K562 (cell line): ENCODE results near the gene MDC1. TPM values are rescaled to one million over a fixed set of nuclear protein-coding genes. Genes with fewer than 3 reads are reported as not detected.

Experiments used
- ATAC-seq: fragments of 200-7000 bp; cut with Tn5 transposase; 3 replicates; pipeline ENCODE4 v1.9.1; 2020; ENCODE audit warnings: moderate library complexity
- BruUV-seq: library from RNA; stranded (reverse); fragments of 400-500 nt; replicated peaks from 2 replicates; lab custom pipeline; 2021; lab: Mats Ljungman, UMichigan
- CTCF ChIA-PET: fragments of 300-600 bp; formaldehyde crosslinking; extraction: SDS; loops from one replicate; lab custom pipeline; 2021; ENCODE audit warnings: low intra/inter-chr PET ratio; lab: Yijun Ruan, JAX
- POLR2A ChIA-PET: fragments of 300-600, 350-650 bp; sonication (Branson Sonifier 250); formaldehyde crosslinking; extraction: SDS; loops from one replicate; lab custom pipeline; 2021; ENCODE audit warnings: antibody characterized with exemption, inconsistent platforms; lab: Yijun Ruan, JAX
- DNase-seq, 4 experiments: peaks; one replicate each; pipeline versions ENCODE4 v3.0.0 to v3.0.0-alpha.2; 2011 to 2018; ENCODE audit warnings: low spot score in 3 of 4, mixed read lengths in 3 of 4; ENCODE audit errors: extremely low read depth in 1 of 4
- FAIRE-seq: peaks from 2 replicates; lab custom pipeline; 2011; peaks lifted over from hg19 to GRCh38; lab: Jason Lieb, UNC
- H2AFZ ChIP-seq: 2 replicates; pipeline ENCODE4 v1.6.0; 2011; ENCODE audit warnings: low read depth, low read length, control low read depth, inconsistent platforms
- H3K27ac ChIP-seq: fragments of 200-600 bp; 3 replicates; pipeline ENCODE4 v1.8.0; 2011; ENCODE audit warnings: low read depth, mild to moderate bottlenecking, control low read depth, inconsistent platforms, low read length, moderate library complexity, mixed read lengths; ENCODE audit errors: extremely low read depth
- H3K27me3 ChIP-seq, 2 experiments: fragments of 300-600 bp in 1 of 2; 2 replicates in 1 of 2; 3 replicates in 1 of 2; pipeline versions ENCODE4 v1.6.0 to v1.8.0; 2011; ENCODE audit warnings: inconsistent platforms in 2 of 2, low read length in 2 of 2, mild to moderate bottlenecking in 1 of 2, mixed read lengths in 1 of 2, moderate library complexity in 1 of 2; ENCODE audit not compliant: control insufficient read depth in 2 of 2, insufficient read depth in 2 of 2
- H3K36me3 ChIP-seq: fragments of 300-600 bp; 3 replicates; pipeline ENCODE4 v1.8.0; 2011; ENCODE audit warnings: mild to moderate bottlenecking, low read length, inconsistent platforms; ENCODE audit not compliant: control insufficient read depth, insufficient read depth
- H3K4me1 ChIP-seq, 2 experiments: fragments of 200-600 bp in 1 of 2; replicated peaks in 1 of 2; 2 replicates in 1 of 2; 3 replicates in 1 of 2; pipeline versions ENCODE4 v1.5.1 to v1.8.0; 2011; ENCODE audit warnings: inconsistent platforms in 2 of 2, low read length in 2 of 2, mild to moderate bottlenecking in 1 of 2, mixed read lengths in 1 of 2, moderate library complexity in 1 of 2; ENCODE audit not compliant: control insufficient read depth in 2 of 2, insufficient read depth in 2 of 2
- H3K4me2 ChIP-seq: 2 replicates; pipeline ENCODE4 v1.6.1; 2011; ENCODE audit warnings: low read length, control low read depth, inconsistent platforms, mixed read lengths; ENCODE audit not compliant: insufficient read depth
- H3K4me3 ChIP-seq: fragments of 200-600 bp; sonication (generic), shearing (Covaris generic); 2 replicates; pipeline ENCODE4 v1.5.1; 2016; ENCODE audit warnings: control low read depth, inconsistent platforms
- H3K79me2 ChIP-seq: fragments of 200-600 bp; 3 replicates; pipeline ENCODE4 v1.8.0; 2011; ENCODE audit warnings: low read length, inconsistent platforms; ENCODE audit not compliant: control insufficient read depth, insufficient read depth
- H3K9ac ChIP-seq, 2 experiments: 2 replicates each; pipeline versions ENCODE4 v1.6.0 to v1.6.1; 2011; ENCODE audit warnings: low read depth in 2 of 2, low read length in 2 of 2, control low read depth in 1 of 2, inconsistent platforms in 1 of 2, mild to moderate bottlenecking in 1 of 2, mixed read lengths in 1 of 2; ENCODE audit not compliant: insufficient read depth in 1 of 2
- H3K9me1 ChIP-seq: one replicate; pipeline ENCODE4 v1.6.0; 2011; ENCODE audit warnings: inconsistent platforms, mild to moderate bottlenecking, low read length, moderate library complexity; ENCODE audit not compliant: control insufficient read depth, insufficient read depth
- H3K9me3 ChIP-seq: replicated peaks from 2 replicates; pipeline ENCODE4 v1.5.1; 2011; ENCODE audit warnings: low read depth, low read length, inconsistent platforms; ENCODE audit not compliant: control insufficient read depth, insufficient read depth
- H4K20me1 ChIP-seq: replicated peaks from 2 replicates; pipeline ENCODE4 v1.6.1; 2011; ENCODE audit warnings: low read length, inconsistent platforms, mixed read lengths; ENCODE audit not compliant: control insufficient read depth, insufficient read depth
- BDP1 ChIP-seq: IDR thresholded peaks from 3 replicates; pipeline ENCODE4 v1.6.1; 2011; ENCODE audit not compliant: insufficient read length, insufficient read depth
- C11orf30 ChIP-seq: fragments of 450-650 bp; IDR thresholded peaks from 2 replicates; pipeline ENCODE4 v1.6.1; 2016; ENCODE audit warnings: low read depth, mild to moderate bottlenecking
- CC2D1A ChIP-seq: fragments of 450-650 bp; IDR thresholded peaks from 2 replicates; pipeline ENCODE4 v1.6.1; 2017; ENCODE audit warnings: mild to moderate bottlenecking
- E2F8 ChIP-seq: fragments of 450-650 bp; IDR thresholded peaks from 2 replicates; pipeline ENCODE4 v1.7.1; 2018; ENCODE audit warnings: mild to moderate bottlenecking, low read depth; ENCODE audit not compliant: partially characterized antibody
- MBD1 ChIP-seq: fragments of 250-450 bp; sonication (Bioruptor Pico); IDR thresholded peaks from 2 replicates; pipeline ENCODE4 v1.8.0; 2022; ENCODE audit warnings: inconsistent platforms
- MLX ChIP-seq, 2 experiments: fragments of 450-650 bp in 1 of 2; sonication (generic) in 1 of 2; formaldehyde crosslinking; conservative IDR thresholded peaks; 2 replicates each; pipeline versions ENCODE4 v1.4.0 to v1.8.1; 2020 to 2022; ENCODE audit warnings: mild to moderate bottlenecking in 1 of 2, missing genetic modification reagents in 1 of 2
- NCOA4 ChIP-seq: fragments of 450-650 bp; IDR thresholded peaks from 2 replicates; pipeline ENCODE4 v1.6.1; 2018; ENCODE audit warnings: mild to moderate bottlenecking; ENCODE audit not compliant: partially characterized antibody
- NCOA6 ChIP-seq: fragments of 450-650 bp; IDR thresholded peaks from 2 replicates; pipeline ENCODE4 v1.6.1; 2017; ENCODE audit warnings: mild to moderate bottlenecking
- NR1H2 ChIP-seq: sonication (generic); formaldehyde crosslinking; IDR thresholded peaks from 2 replicates; pipeline ENCODE4 v1.4.0; 2020; ENCODE audit warnings: mild to moderate bottlenecking, missing genetic modification reagents
- PHF20 ChIP-seq: fragments of 450-650 bp; IDR thresholded peaks from 2 replicates; pipeline ENCODE4 v1.6.1; 2018; ENCODE audit not compliant: partially characterized antibody
- POLR2AphosphoS2 ChIP-seq: IDR thresholded peaks from 2 replicates; pipeline ENCODE4 v1.6.1; 2012; ENCODE audit warnings: low read length, improper control_type of control experiment
- SMAD4 ChIP-seq: fragments of 250-450 bp; sonication (Bioruptor Pico); conservative IDR thresholded peaks from 2 replicates; pipeline ENCODE4 v1.8.0; 2021; ENCODE audit warnings: inconsistent platforms, mild to moderate bottlenecking, moderate library complexity
- TFAP4 ChIP-seq: sonication (generic); formaldehyde crosslinking; IDR thresholded peaks from 2 replicates; pipeline ENCODE4 v1.8.0; 2022; ENCODE audit warnings: missing genetic modification reagents, mild to moderate bottlenecking, moderate library complexity, borderline replicate concordance
- ZFX ChIP-seq: sonication (generic); formaldehyde crosslinking; IDR thresholded peaks from 2 replicates; pipeline ENCODE4 v1.8.0; 2022; ENCODE audit warnings: mild to moderate bottlenecking, missing genetic modification reagents, moderate library complexity
- ZNF316 ChIP-seq: fragments of 450-650 bp; IDR thresholded peaks from 2 replicates; pipeline ENCODE4 v1.6.1; 2016
- ZNF445 ChIP-seq: fragments of 250-450 bp; sonication (Bioruptor Pico); IDR thresholded peaks from 2 replicates; pipeline ENCODE4 v1.4.0; 2020; ENCODE audit warnings: low read depth, mild to moderate bottlenecking, moderate library complexity
- whole genome bisulfite sequencing: fragments of 100-300 bp; shearing (Covaris generic); methylation state at CpG from one replicate; pipeline ENCODE4 v1.1.6; 2016; ENCODE audit warnings: low coverage, mixed read lengths; ENCODE audit not compliant: insufficient coverage; ENCODE audit errors: missing lambda C conversion rate; 5-methylcytosine and 5-hydroxymethylcytosine counted together
- in situ Hi-C: fragments of 300-500 bp; cut with MboI; formaldehyde crosslinking; loops from 4 replicates; pipeline ENCODE4 v1.15.0; 2018; ENCODE audit warnings: inconsistent platforms, mixed read lengths
- intact Hi-C: fragments of 100-400 bp; cut with micrococcal nuclease; formaldehyde crosslinking; loops from 2 replicates; pipeline ENCODE4 v1.14.2; 2022
- polyA plus RNA-seq, 8 experiments: library from polyadenylated mRNA; depleted of rRNA in 4 of 8; stranded (reverse) in 5 of 8; unstranded in 3 of 8; fragments of >200 nt; fragmentation: Nextera tagmentation in 2 of 8; fragmentation: Illumina TruSeq in 1 of 8; extraction: Ambion mirVana in 2 of 8; extraction: Trizol in 1 of 8; gene quantifications; 2 replicates each; pipeline versions ENCODE4 v1.2.1 to v1.2.3, GENCODE V29; 2011 to 2014; ENCODE audit warnings: inconsistent platforms in 1 of 8, missing spikeins in 1 of 8
- total RNA-seq, 7 experiments: library from RNA; depleted of rRNA in 6 of 7; stranded (reverse); fragments of >200 nt in 6 of 7; fragmentation: Illumina TruSeq in 2 of 7; extraction: Trizol in 2 of 7; gene quantifications; 2 replicates each; pipeline versions ENCODE4 v1.2.1 to v1.2.3, GENCODE V29; 2011 to 2021; ENCODE audit warnings: low replicate concordance in 1 of 7

MDC1 gene
- total and polyA plus RNA-seq, 9 of the 15 experiments (the other 6 are each of a cell fraction or from before 2014, with no cell fraction given) = 8.2 to 114 (median 20.0) TPM

- BruUV-seq = no TSS peak
- POLR2A ChIA-PET = interaction anchor here (0.6 to 7.0 kb wide), 10 partner anchors 9 to 474 kb away, joined by 3 to 118 read pairs (median 3); partner anchors contain the start of genes MDC1, TCF19 and TUBB
- 7% methylated on average over 17 of the region's 21 CpGs for WGBS
- TF ChIP-seq ZFX (CRISPR knock-in tag) = peak; percentile 61; the same call in 1 of the 2 replicates
- TF ChIP-seq NCOA4 = no peak
- TF ChIP-seq ZNF445 = no peak
- no peak for TF ChIP-seq CC2D1A
- no peak for TF ChIP-seq C11orf30
- no peak for TF ChIP-seq NCOA6
- peak; percentile 28; the same call in 1 of the 2 replicates for TF ChIP-seq TFAP4 (CRISPR knock-in tag)
- 0 out of 2 replicates have a peak, but pooled peaks have one; percentile 20 for TF ChIP-seq SMAD4 (CRISPR knock-in tag)
- TF ChIP-seq E2F8 = no peak
- TF ChIP-seq MBD1 (CRISPR knock-in tag) = no peak
- no peak for TF ChIP-seq NR1H2 (CRISPR knock-in tag)
- no peak for TF ChIP-seq MLX (CRISPR knock-in tag; conservative IDR thresholded peaks at IDR 0.05)
- TF ChIP-seq POLR2AphosphoS2 = no peak
- no peak for TF ChIP-seq ZNF316
- TF ChIP-seq PHF20 = no peak
- TF ChIP-seq BDP1 = no peak
These were observed 32.5 kb downstream of the MDC1 start for GRCh38 chr6:30684386-30685156.

More at GRCh38 chr6:30684386-30685156, 32.5 kb downstream of the MDC1 start:
- CTCF ChIA-PET = interaction anchor here (0.6 to 1.5 kb wide), 2 partner anchors 38 to 201 kb away, joined by 3 to 4 read pairs; no protein-coding TSS in a partner anchor
- Histone ChIP-seq H3K9me1 (no peaks in the 10 kb centered on the region), H2AFZ (peak overlapping the region; percentile 35), H3K27me3 (no peaks in the 10 kb centered on the region), H3K79me2 (peaks cover 95% of the 10 kb centered on the region), H3K4me2 (peak overlapping the region; percentile 97), H4K20me1 (no peaks in the 10 kb centered on the region; the same call in 1 of the 2 replicates), H3K36me3 (peaks cover 25% of the 10 kb centered on the region), H3K9me3 (no peaks in the 10 kb centered on the region), H3K27ac (peak overlapping the region; percentile 88), H3K9ac (peak overlapping the region; percentile 84 to 95), H3K4me3 (peak overlapping the region; percentile 81), H3K4me1 (peaks cover 54 to 91% of the 10 kb centered on the region in 2 experiments)
- intact Hi-C loops = loop anchor here (5.0 to 10.0 kb wide), 2 partner anchors 130 to 403 kb away; no protein-coding TSS in a partner anchor
- ATAC-seq (peak; percentile 21), FAIRE-seq (no peak), DNase-seq (peak; percentile 54 to 84 (median 66))
- in situ Hi-C loops = no loop called here
